Fibroblast of villous mesenchyme (primary cell): Measurements from ENCODE around the gene SLC30A7. TPM values are rescaled to one million over a fixed set of nuclear protein-coding genes. Genes with fewer than 3 reads are reported as not detected.

Experiments used
- DNase-seq: peaks from one replicate; pipeline ENCODE4 v3.0.0-alpha.2; 2010; ENCODE audit warnings: low read depth
- H3K4me3 ChIP-seq: 2 replicates; pipeline ENCODE4 v1.5.1; 2011; ENCODE audit warnings: low read depth, mild to moderate bottlenecking, low read length
- CTCF ChIP-seq: IDR thresholded peaks from 2 replicates; pipeline ENCODE4 v1.5.1; 2012; ENCODE audit warnings: low read depth, mild to moderate bottlenecking, low read length; ENCODE audit not compliant: insufficient read depth
- total RNA-seq: library from RNA; depleted of rRNA; stranded (reverse); fragments of >200 nt; gene quantifications from 2 replicates; pipeline ENCODE4 v1.2.3, GENCODE V29; 2012

Gene SLC30A7
- total RNA-seq, 1 donor = 90.7 TPM

- H3K4me3 ChIP-seq = no peak overlapping the region
- DNase-seq = peak; percentile 33
- no peak for TF ChIP-seq CTCF
These were observed 106.7 kb downstream of the SLC30A7 start for GRCh38 chr1:101002551-101002950.

GRCh38 chr1:101003012-101003650 is 107.2 kb downstream of the SLC30A7 start:
- no peak for DNase-seq
- H3K4me3 ChIP-seq = no peak overlapping the region
- TF ChIP-seq CTCF = no peak

- TF ChIP-seq CTCF = no peak
These were observed 108.2 kb downstream of the SLC30A7 start for GRCh38 chr1:101004061-101004460.

GRCh38 chr1:101004670-101005069 is 108.8 kb downstream of the SLC30A7 start:
- DNase-seq = peak; percentile 50
- H3K4me3 ChIP-seq = no peak overlapping the region
- no peak for TF ChIP-seq CTCF

More at GRCh38 chr1:101004061-101004460, 108.2 kb downstream of the SLC30A7 start:
- DNase-seq = peak; percentile 56
- no peak overlapping the region for H3K4me3 ChIP-seq

GRCh38 chr1:101005183-101005582 is 109.3 kb downstream of the SLC30A7 start:
- no peak for DNase-seq
- no peak overlapping the region for H3K4me3 ChIP-seq

GRCh38 chr1:101005871-101006270 is 110.0 kb downstream of the SLC30A7 start:
- no peak overlapping the region for H3K4me3 ChIP-seq
- TF ChIP-seq CTCF = no peak
- no peak for DNase-seq

More at GRCh38 chr1:101005183-101005582, 109.3 kb downstream of the SLC30A7 start:
- TF ChIP-seq CTCF = no peak

GRCh38 chr1:101006553-101006952 is 110.7 kb downstream of the SLC30A7 start:
- DNase-seq = peak; percentile 70
- TF ChIP-seq CTCF = no peak
- no peak overlapping the region for H3K4me3 ChIP-seq
